ENCODE results near the gene FOXO6.

Gene FOXO6

GRCh38 chr1:41360786-41361494 lies at the start of gene FOXO6:
FOXO6 (plus strand) TSS chr1:41361434.
- peak; percentile 92 for DNase-seq (ENCODE audit: low read depth)

- no peak for DNase-seq (ENCODE audit: low read depth)
Observed at GRCh38 chr1:41312991-41313645, 48.1 kb upstream of the FOXO6 start.

GRCh38 chr1:41313661-41314131 lies 47.5 kb upstream of the FOXO6 start:
- DNase-seq (ENCODE audit: low read depth) = peak; percentile 14

GRCh38 chr1:41314376-41315145 lies 46.7 kb upstream of the FOXO6 start:
- DNase-seq (ENCODE audit: low read depth) = no peak

GRCh38 chr1:41315146-41315822 lies 46.0 kb upstream of the FOXO6 start:
- no peak for DNase-seq (ENCODE audit: low read depth)

- no peak for DNase-seq (ENCODE audit: low read depth)
Observed at GRCh38 chr1:41315871-41316270, 45.4 kb upstream of the FOXO6 start.

- DNase-seq (ENCODE audit: low read depth) = no peak
Observed at GRCh38 chr1:41317361-41317760, 43.9 kb upstream of the FOXO6 start.

- DNase-seq (ENCODE audit: low read depth) = no peak
Observed at GRCh38 chr1:41318135-41318534, 43.1 kb upstream of the FOXO6 start.

GRCh38 chr1:41319106-41319755 lies 42.0 kb upstream of the FOXO6 start:
- DNase-seq (ENCODE audit: low read depth) = no peak

- DNase-seq (ENCODE audit: low read depth) = no peak
Observed at GRCh38 chr1:41319807-41320711, 41.2 kb upstream of the FOXO6 start.

- DNase-seq (ENCODE audit: low read depth) = no peak
Observed at GRCh38 chr1:41320895-41321676, 40.1 kb upstream of the FOXO6 start.

GRCh38 chr1:41322101-41322661 lies 39.1 kb upstream of the FOXO6 start:
- DNase-seq (ENCODE audit: low read depth) = no peak

- peak; percentile 15 for DNase-seq (ENCODE audit: low read depth)
Observed at GRCh38 chr1:41322835-41323234, 38.4 kb upstream of the FOXO6 start.

- DNase-seq (ENCODE audit: low read depth) = no peak
Observed at GRCh38 chr1:41323243-41323642, 38.0 kb upstream of the FOXO6 start.

- no peak for DNase-seq (ENCODE audit: low read depth)
Observed at GRCh38 chr1:41325801-41326200, 35.4 kb upstream of the FOXO6 start.

- no peak for DNase-seq (ENCODE audit: low read depth)
Observed at GRCh38 chr1:41327383-41327999, 33.7 kb upstream of the FOXO6 start.

- no peak for DNase-seq (ENCODE audit: low read depth)
Observed at GRCh38 chr1:41328001-41328615, 33.1 kb upstream of the FOXO6 start.

- no peak for DNase-seq (ENCODE audit: low read depth)
Observed at GRCh38 chr1:41328780-41329640, 32.2 kb upstream of the FOXO6 start.
